ENCODE measurements around the gene CCDC85B.

CCDC85B gene

GRCh38 chr11:65915101-65915820 lies 24.8 kb downstream of the CCDC85B start:
- H3K79me2 ChIP-seq (ENCODE audit: insufficient read depth, low read length), result no peaks in the 10 kb centered on the region
- H3K9ac ChIP-seq (ENCODE audit: low read length), result no peak overlapping the region
- H3K4me3 ChIP-seq (ENCODE audit: low read depth, low read length, poor library complexity, severe bottlenecking), result no peak overlapping the region
- no peak overlapping the region for H3K27ac ChIP-seq (ENCODE audit: low read depth, low read length, poor library complexity, severe bottlenecking)
- H3K27me3 ChIP-seq (ENCODE audit: insufficient read depth, low read length), result peaks cover 5% of the 10 kb centered on the region; the same call in 1 of the 2 replicates
- H3K36me3 ChIP-seq (ENCODE audit: insufficient read depth, low read length), result no peaks in the 10 kb centered on the region
- H2AFZ ChIP-seq (ENCODE audit: low read length), result no peak overlapping the region
- H3K9me2 ChIP-seq (ENCODE audit: low read depth, low read length), result no peaks in the 10 kb centered on the region
- no peak for TF ChIP-seq EZH2 (IDR thresholded peaks at IDR 0.05; ENCODE audit: borderline replicate concordance, low read length)
- no peak for TF ChIP-seq CTCF (IDR thresholded peaks at IDR 0.05; ENCODE audit: low read length)
- H3K4me1 ChIP-seq (ENCODE audit: insufficient read depth, low read length, severe bottlenecking), result peaks cover 18% of the 10 kb centered on the region
- H3K4me2 ChIP-seq (ENCODE audit: low read length), result no peak overlapping the region
- no peaks in the 10 kb centered on the region for H3K9me3 ChIP-seq (ENCODE audit: low read length)
- H3F3A ChIP-seq (ENCODE audit: insufficient read depth, low read length), result no peaks in the 10 kb centered on the region
- H4K20me1 ChIP-seq (ENCODE audit: insufficient read depth, low read length), result no peaks in the 10 kb centered on the region

GRCh38 chr11:65915821-65916251 lies 25.4 kb downstream of the CCDC85B start:
- no peaks in the 10 kb centered on the region for H3K36me3 ChIP-seq (ENCODE audit: insufficient read depth, low read length)
- no peak overlapping the region for H2AFZ ChIP-seq (ENCODE audit: low read length)
- no peaks in the 10 kb centered on the region for H4K20me1 ChIP-seq (ENCODE audit: insufficient read depth, low read length)
- peaks cover 24% of the 10 kb centered on the region for H3K4me1 ChIP-seq (ENCODE audit: insufficient read depth, low read length, severe bottlenecking)
- no peaks in the 10 kb centered on the region for H3K9me2 ChIP-seq (ENCODE audit: low read depth, low read length)
- no peak overlapping the region for H3K4me3 ChIP-seq (ENCODE audit: low read depth, low read length, poor library complexity, severe bottlenecking)
- no peak overlapping the region for H3K9ac ChIP-seq (ENCODE audit: low read length)
- H3K9me3 ChIP-seq (ENCODE audit: low read length), result no peaks in the 10 kb centered on the region
- H3K4me2 ChIP-seq (ENCODE audit: low read length), result no peak overlapping the region
- H3K27me3 ChIP-seq (ENCODE audit: insufficient read depth, low read length), result no peaks in the 10 kb centered on the region
- H3K27ac ChIP-seq (ENCODE audit: low read depth, low read length, poor library complexity, severe bottlenecking), result no peak overlapping the region
- H3K79me2 ChIP-seq (ENCODE audit: insufficient read depth, low read length), result no peaks in the 10 kb centered on the region
- H3F3A ChIP-seq (ENCODE audit: insufficient read depth, low read length), result no peaks in the 10 kb centered on the region
- no peak for TF ChIP-seq CTCF (IDR thresholded peaks at IDR 0.05; ENCODE audit: low read length)
- TF ChIP-seq EZH2 (IDR thresholded peaks at IDR 0.05; ENCODE audit: borderline replicate concordance, low read length), result no peak

- no peak for TF ChIP-seq EZH2 (IDR thresholded peaks at IDR 0.05; ENCODE audit: borderline replicate concordance, low read length)
- TF ChIP-seq CTCF (IDR thresholded peaks at IDR 0.05; ENCODE audit: low read length), result no peak
- no peaks in the 10 kb centered on the region for H3K9me2 ChIP-seq (ENCODE audit: low read depth, low read length)
- H3F3A ChIP-seq (ENCODE audit: insufficient read depth, low read length), result no peaks in the 10 kb centered on the region
- no peaks in the 10 kb centered on the region for H4K20me1 ChIP-seq (ENCODE audit: insufficient read depth, low read length)
- no peaks in the 10 kb centered on the region for H3K9me3 ChIP-seq (ENCODE audit: low read length)
- no peak overlapping the region for H2AFZ ChIP-seq (ENCODE audit: low read length)
- H3K4me2 ChIP-seq (ENCODE audit: low read length), result no peak overlapping the region
- H3K27ac ChIP-seq (ENCODE audit: low read depth, low read length, poor library complexity, severe bottlenecking), result no peak overlapping the region
- no peak overlapping the region for H3K9ac ChIP-seq (ENCODE audit: low read length)
- no peaks in the 10 kb centered on the region for H3K36me3 ChIP-seq (ENCODE audit: insufficient read depth, low read length)
- no peak overlapping the region for H3K4me3 ChIP-seq (ENCODE audit: low read depth, low read length, poor library complexity, severe bottlenecking)
- H3K4me1 ChIP-seq (ENCODE audit: insufficient read depth, low read length, severe bottlenecking), result peaks cover 24% of the 10 kb centered on the region
- no peaks in the 10 kb centered on the region for H3K27me3 ChIP-seq (ENCODE audit: insufficient read depth, low read length)
- no peaks in the 10 kb centered on the region for H3K79me2 ChIP-seq (ENCODE audit: insufficient read depth, low read length)
Measured at GRCh38 chr11:65916391-65916790, 25.9 kb downstream of the CCDC85B start.
